ENCODE data around the gene COL8A1. TPM values are rescaled to one million over a fixed set of nuclear protein-coding genes. Genes with fewer than 3 reads are reported as not detected.

Gene COL8A1
- total RNA-seq, 1 experiment from 2014 or later = 24.3 TPM

- no peak for DNase-seq (ENCODE audit: low spot score)
These were observed 1.2 kb downstream of the COL8A1 start for GRCh38 chr3:99639579-99639978.

GRCh38 chr3:99640214-99640851 lies 1.9 kb downstream of the COL8A1 start:
- DNase-seq (ENCODE audit: low spot score) = no peak

- DNase-seq (ENCODE audit: low spot score) = no peak
These were observed 3.1 kb downstream of the COL8A1 start for GRCh38 chr3:99641480-99641879.

- DNase-seq (ENCODE audit: low spot score) = no peak
These were observed 3.6 kb downstream of the COL8A1 start for GRCh38 chr3:99641982-99642381.

GRCh38 chr3:99644017-99644416 lies 5.6 kb downstream of the COL8A1 start:
- DNase-seq (ENCODE audit: low spot score) = no peak

GRCh38 chr3:99644746-99645145 lies 6.4 kb downstream of the COL8A1 start:
- no peak for DNase-seq (ENCODE audit: low spot score)

- DNase-seq (ENCODE audit: low spot score) = peak; percentile 42
These were observed 7.1 kb downstream of the COL8A1 start for GRCh38 chr3:99645277-99646106.

- no peak for DNase-seq (ENCODE audit: low spot score)
These were observed 7.7 kb downstream of the COL8A1 start for GRCh38 chr3:99646107-99646435.

GRCh38 chr3:99647081-99647480 lies 8.7 kb downstream of the COL8A1 start:
- DNase-seq (ENCODE audit: low spot score) = no peak

GRCh38 chr3:99648101-99648500 lies 9.7 kb downstream of the COL8A1 start:
- no peak for DNase-seq (ENCODE audit: low spot score)

- no peak for DNase-seq (ENCODE audit: low spot score)
These were observed 10.1 kb downstream of the COL8A1 start for GRCh38 chr3:99648516-99648915.

GRCh38 chr3:99651531-99651930 lies 13.1 kb downstream of the COL8A1 start:
- DNase-seq (ENCODE audit: low spot score) = peak; percentile 39

GRCh38 chr3:99656624-99657023 lies 18.2 kb downstream of the COL8A1 start:
- no peak for DNase-seq (ENCODE audit: low spot score)

GRCh38 chr3:99658274-99658673 lies 19.9 kb downstream of the COL8A1 start:
- no peak for DNase-seq (ENCODE audit: low spot score)

GRCh38 chr3:99659032-99659431 lies 20.6 kb downstream of the COL8A1 start:
- DNase-seq (ENCODE audit: low spot score) = peak; percentile 85

- DNase-seq (ENCODE audit: low spot score) = no peak
These were observed 21.6 kb downstream of the COL8A1 start for GRCh38 chr3:99659951-99660350.

GRCh38 chr3:99662838-99663570 lies 24.6 kb downstream of the COL8A1 start:
- no peak for DNase-seq (ENCODE audit: low spot score)

GRCh38 chr3:99663977-99664376 lies 25.6 kb downstream of the COL8A1 start:
- no peak for DNase-seq (ENCODE audit: low spot score)

- DNase-seq (ENCODE audit: low spot score) = no peak
These were observed 26.6 kb downstream of the COL8A1 start for GRCh38 chr3:99665017-99665416.

- no peak for DNase-seq (ENCODE audit: low spot score)
These were observed 27.8 kb downstream of the COL8A1 start for GRCh38 chr3:99666201-99666600.

GRCh38 chr3:99668044-99668443 lies 29.6 kb downstream of the COL8A1 start:
- no peak for DNase-seq (ENCODE audit: low spot score)

GRCh38 chr3:99669879-99670555 lies 31.6 kb downstream of the COL8A1 start:
- no peak for DNase-seq (ENCODE audit: low spot score)

Measured in H4 (cell line).